Non-pigmented ciliary epithelial cell (primary cell): ENCODE data around the gene PELO.
"Not testable (repeated sequence)": the region's sequence is repeated elsewhere in the genome, so short reads cannot be mapped to it uniquely, and the experiment has no call there.

Source experiments
- DNase-seq: peaks from one replicate; pipeline ENCODE4 v3.0.0-alpha.2; 2010; ENCODE audit warnings: low read depth

PELO gene

DNA sequence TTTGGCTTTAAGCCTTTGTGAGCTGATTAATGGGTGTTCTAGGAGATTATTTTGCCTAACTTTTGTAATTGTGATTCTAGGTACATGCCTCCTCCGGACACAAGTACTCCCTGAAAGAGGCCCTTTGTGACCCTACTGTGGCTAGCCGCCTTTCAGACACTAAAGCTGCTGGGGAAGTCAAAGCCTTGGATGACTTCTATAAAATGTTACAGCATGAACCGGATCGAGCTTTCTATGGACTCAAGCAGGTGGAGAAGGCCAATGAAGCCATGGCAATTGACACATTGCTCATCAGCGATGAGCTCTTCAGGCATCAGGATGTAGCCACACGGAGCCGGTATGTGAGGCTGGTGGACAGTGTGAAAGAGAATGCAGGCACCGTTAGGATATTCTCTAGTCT, 13.6 kb downstream of the PELO start:
- DNase-seq, result no peak

DNA sequence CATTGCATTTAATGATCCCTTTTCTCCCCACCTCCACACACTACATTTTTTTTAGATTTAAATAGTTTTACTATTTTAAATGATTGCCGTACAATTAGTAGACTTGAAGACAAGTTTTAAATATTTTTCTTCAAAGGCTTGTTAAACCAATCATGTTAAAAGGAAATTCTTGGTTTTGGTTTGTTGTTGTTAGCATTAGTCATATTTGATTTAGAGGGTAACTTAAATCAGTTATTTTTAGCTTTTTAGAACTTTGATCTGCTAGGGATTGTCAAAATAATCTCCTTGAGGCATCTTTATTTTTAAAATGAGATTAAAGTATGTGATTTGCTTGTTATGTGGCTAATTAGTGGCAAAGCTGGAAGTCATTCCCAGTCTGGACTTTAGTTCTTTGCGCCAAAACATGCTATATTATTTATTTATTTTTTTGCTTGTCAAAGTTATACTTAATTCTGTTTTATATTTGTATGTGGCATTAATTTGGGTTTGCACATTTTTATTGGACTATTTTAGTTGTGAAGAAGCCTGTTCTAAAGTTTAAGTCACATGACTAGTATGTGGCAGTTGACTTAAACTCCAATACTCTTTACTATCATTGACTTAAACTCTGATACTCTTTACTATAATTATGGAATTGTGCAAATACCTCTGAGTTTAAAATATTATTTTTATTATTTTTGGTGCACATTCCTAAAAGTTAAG, 14.7 kb downstream of the PELO start:
- no peak for DNase-seq

- DNase-seq, result no peak
These were observed 15.2 kb downstream of the PELO start for GRCh38 chr5:52802974-52803336.

- no peak for DNase-seq
These were observed 16.7 kb downstream of the PELO start for GRCh38 chr5:52804387-52804791.

DNA sequence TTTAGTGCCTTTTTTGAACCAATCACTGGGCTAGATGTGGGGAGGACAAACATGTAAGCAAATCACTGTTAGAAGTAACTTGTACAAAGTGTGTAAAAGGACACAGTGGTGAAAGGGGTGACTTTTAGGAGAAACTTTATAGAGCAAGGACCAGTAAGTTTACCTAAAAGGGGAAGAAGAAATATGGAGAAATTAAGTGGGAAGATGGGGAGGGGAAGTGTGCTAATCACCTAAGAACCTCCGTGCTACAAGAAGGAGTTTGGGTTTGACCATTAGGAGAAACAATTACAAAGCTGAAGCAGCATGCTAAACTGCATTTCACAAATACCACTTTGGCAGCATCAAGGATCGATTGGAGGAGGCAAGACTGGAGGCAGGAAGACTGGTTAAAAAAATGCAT, 17.3 kb downstream of the PELO start:
- no peak for DNase-seq

- DNase-seq, result no peak
These were observed 17.9 kb downstream of the PELO start for GRCh38 chr5:52805615-52806014.

DNA sequence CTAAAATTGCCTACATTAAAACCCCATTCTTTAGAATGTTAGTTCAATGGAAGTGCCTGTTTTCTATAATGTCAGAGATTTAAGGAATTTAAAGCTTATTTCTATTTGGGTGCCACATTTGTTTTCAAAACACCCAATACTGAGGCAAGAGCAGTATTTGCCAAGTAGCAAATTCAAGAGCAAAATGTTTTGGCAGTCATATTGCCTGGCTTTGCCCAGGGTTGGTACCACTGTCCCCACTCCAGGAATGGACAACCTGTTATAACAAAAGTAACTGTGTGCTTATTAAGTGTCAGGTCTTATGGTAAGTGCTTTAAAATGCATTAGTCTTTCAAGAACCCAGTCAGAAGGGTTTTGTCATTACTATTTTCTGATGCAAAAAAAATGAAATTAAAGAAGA, 19.3 kb downstream of the PELO start:
- no peak for DNase-seq

GRCh38 chr5:52807723-52808122, 20.0 kb downstream of the PELO start:
- no peak for DNase-seq

GRCh38 chr5:52808316-52808901, 20.7 kb downstream of the PELO start:
- no peak for DNase-seq

DNA sequence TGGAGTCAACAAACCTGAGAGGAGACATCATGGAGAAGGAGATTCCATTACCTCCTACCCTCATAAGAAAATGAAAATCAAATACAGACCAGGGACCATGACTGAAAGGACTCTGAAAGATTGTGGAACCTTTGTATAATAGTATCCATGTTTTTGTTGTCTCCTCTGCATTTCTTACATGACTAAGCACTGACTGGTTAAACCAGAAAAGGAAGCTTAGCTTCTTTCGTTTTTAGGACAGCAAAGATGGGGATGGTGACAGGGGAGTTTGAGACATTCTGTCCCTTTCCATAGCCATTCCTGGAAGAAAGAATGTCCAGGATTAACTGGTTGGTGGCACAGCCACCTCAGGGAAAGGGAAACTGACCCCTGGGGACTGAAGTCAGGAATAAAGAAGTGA, 22.2 kb downstream of the PELO start:
- no peak for DNase-seq

DNA sequence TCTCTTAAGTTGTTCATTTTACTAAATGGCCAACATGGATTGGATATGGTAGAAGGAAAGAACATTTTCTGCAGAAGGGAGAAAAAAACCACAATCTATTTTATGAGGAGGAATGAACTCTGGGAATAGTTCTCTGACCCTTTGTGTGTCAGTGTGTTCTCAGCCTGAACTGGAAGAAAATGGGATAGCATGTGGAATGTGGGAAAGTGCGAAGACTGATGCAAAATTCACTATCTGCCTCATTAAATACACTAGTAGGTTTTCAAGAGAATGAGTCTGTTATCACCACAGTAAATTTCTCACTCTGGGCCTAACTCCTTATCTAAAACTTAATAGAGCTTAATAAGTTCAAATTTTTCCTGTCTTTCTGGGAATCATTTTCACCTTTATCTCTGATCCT, 22.7 kb downstream of the PELO start:
- no peak for DNase-seq

GRCh38 chr5:52811067-52811749, 23.5 kb downstream of the PELO start:
- no peak for DNase-seq

- no peak for DNase-seq
These were observed 26.8 kb downstream of the PELO start for GRCh38 chr5:52814352-52815148.

GRCh38 chr5:52817818-52818217, 30.1 kb downstream of the PELO start:
- DNase-seq, result no peak

- DNase-seq, result no peak
These were observed 30.6 kb downstream of the PELO start for GRCh38 chr5:52818360-52818759.

GRCh38 chr5:52818807-52819206, 31.1 kb downstream of the PELO start:
- DNase-seq, result not testable (repeated sequence)

DNA sequence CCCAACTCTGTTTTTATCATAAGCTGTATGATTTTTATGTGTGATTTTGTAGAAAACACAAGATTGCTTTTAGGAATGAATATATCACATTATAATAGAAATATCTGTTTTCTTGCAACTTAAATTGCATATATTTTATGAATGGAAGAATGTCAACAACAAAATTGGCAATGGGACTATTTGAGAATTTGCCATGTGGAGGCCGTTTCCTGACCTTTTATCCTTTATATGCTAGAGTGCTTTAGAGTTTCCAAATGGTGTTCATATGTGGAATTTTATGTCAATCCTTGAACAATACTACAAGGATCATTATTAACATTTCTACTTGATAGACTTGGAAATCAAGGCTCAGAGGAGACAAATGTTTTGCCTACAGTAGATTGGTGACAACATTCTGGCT, 34.2 kb downstream of the PELO start:
- no peak for DNase-seq

- no peak for DNase-seq
These were observed 34.7 kb downstream of the PELO start for GRCh38 chr5:52822437-52822836.

DNA sequence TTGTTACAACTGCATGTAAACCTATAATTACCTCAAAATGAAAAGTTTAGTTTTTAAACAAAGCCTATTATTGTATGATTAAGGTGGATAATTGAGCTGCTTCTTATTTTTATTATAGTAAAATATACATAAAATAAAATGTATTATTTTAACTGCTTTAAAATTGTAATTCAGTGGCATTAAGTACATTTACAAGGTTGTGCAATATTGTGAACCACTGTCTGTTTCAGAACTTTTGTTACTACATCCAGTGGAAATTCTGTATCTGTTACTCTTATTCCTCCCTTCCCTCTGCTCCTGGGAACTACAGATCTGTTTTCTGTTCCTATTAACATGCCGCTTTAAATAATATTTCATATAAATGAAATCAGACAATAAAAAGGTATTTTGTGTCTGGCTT, 37.1 kb downstream of the PELO start:
- no peak for DNase-seq

- no peak for DNase-seq
These were observed 38.1 kb downstream of the PELO start for GRCh38 chr5:52825826-52826225.

GRCh38 chr5:52827815-52828214, 40.1 kb downstream of the PELO start:
- DNase-seq, result no peak

- no peak for DNase-seq
These were observed 41.9 kb downstream of the PELO start for GRCh38 chr5:52829664-52830063.

DNA sequence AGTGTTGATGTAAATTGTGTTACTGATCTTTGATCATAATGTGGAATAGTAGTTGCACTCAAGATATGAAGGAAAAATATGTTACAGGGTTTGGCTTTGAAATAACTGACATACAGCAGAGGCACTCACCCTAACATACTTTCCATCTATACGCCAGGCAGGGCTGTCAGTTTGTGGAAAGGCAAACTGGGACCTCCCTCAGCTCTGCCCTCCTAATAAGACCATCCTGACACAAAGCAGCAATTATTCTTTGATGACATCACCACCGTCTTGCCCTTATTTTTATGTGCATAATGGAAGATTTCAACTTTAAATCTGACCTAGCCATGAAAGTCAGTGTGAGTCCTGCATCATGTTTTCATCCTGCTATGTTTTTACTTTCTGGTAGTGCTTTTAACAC, 42.9 kb downstream of the PELO start:
- DNase-seq, result no peak
